Measurements from ENCODE around the gene FAM25G. TPM values are rescaled to one million over a fixed set of nuclear protein-coding genes. Genes with fewer than 3 reads are reported as not detected.

Gene FAM25G
- total RNA-seq, 3 donors from 2014 or later, result not detected

- no peak overlapping the region for H3K27ac ChIP-seq
- intact Hi-C loops (cut with DNase I; ENCODE audit: low total_unique reads), result no loop called here
- no peaks in the 10 kb centered on the region for H3K9me3 ChIP-seq
- TF ChIP-seq CTCF (IDR thresholded peaks at IDR 0.05), result no peak
- TF ChIP-seq POLR2AphosphoS5 (IDR thresholded peaks at IDR 0.05), result no peak
- no peak for TF ChIP-seq POLR2A (IDR thresholded peaks at IDR 0.05)
- DNase-seq (ENCODE audit: low spot score in 2 of 2), result no peak
- no peaks in the 10 kb centered on the region for H3K36me3 ChIP-seq
- no peak overlapping the region for H3K4me3 ChIP-seq
- no peaks in the 10 kb centered on the region for H3K27me3 ChIP-seq
- H3K4me1 ChIP-seq, result no peaks in the 10 kb centered on the region
Observed at GRCh38 chr10:47451998-47452494, 39.5 kb downstream of the FAM25G start.

GRCh38 chr10:47451273-47451997 is 40.1 kb downstream of the FAM25G start:
- intact Hi-C loops (cut with DNase I; ENCODE audit: low total_unique reads), result no loop called here
- no peaks in the 10 kb centered on the region for H3K36me3 ChIP-seq
- DNase-seq (ENCODE audit: low spot score in 2 of 2), result no peak
- no peak overlapping the region for H3K4me3 ChIP-seq
- no peaks in the 10 kb centered on the region for H3K4me1 ChIP-seq
- H3K27me3 ChIP-seq, result no peaks in the 10 kb centered on the region
- H3K27ac ChIP-seq, result no peak overlapping the region
- TF ChIP-seq POLR2AphosphoS5 (IDR thresholded peaks at IDR 0.05), result no peak
- H3K9me3 ChIP-seq, result peaks cover 4 to 5% of the 10 kb centered on the region in 2 donors

GRCh38 chr10:47450442-47450841 is 41.1 kb downstream of the FAM25G start:
- H3K27me3 ChIP-seq, result no peaks in the 10 kb centered on the region
- no peak overlapping the region for H3K27ac ChIP-seq
- TF ChIP-seq POLR2AphosphoS5 (IDR thresholded peaks at IDR 0.05) (no peak), POLR2A (IDR thresholded peaks at IDR 0.05) (no peak), CTCF (IDR thresholded peaks at IDR 0.05) (no peak)
- intact Hi-C loops (cut with DNase I; ENCODE audit: low total_unique reads), result no loop called here
- no peak overlapping the region for H3K4me3 ChIP-seq
- H3K36me3 ChIP-seq, result no peaks in the 10 kb centered on the region
- H3K4me1 ChIP-seq, result no peaks in the 10 kb centered on the region
- no peak for DNase-seq (ENCODE audit: low spot score in 2 of 2)
- peaks cover 13 to 14% of the 10 kb centered on the region in 2 donors for H3K9me3 ChIP-seq

GRCh38 chr10:47449979-47450378 is 41.5 kb downstream of the FAM25G start:
- TF ChIP-seq POLR2AphosphoS5 (IDR thresholded peaks at IDR 0.05) (no peak), CTCF (IDR thresholded peaks at IDR 0.05) (no peak), POLR2A (IDR thresholded peaks at IDR 0.05) (no peak)
- no peaks in the 10 kb centered on the region for H3K4me1 ChIP-seq
- no peaks in the 10 kb centered on the region for H3K27me3 ChIP-seq
- no peak overlapping the region for H3K27ac ChIP-seq
- intact Hi-C loops (cut with DNase I; ENCODE audit: low total_unique reads), result no loop called here
- H3K4me3 ChIP-seq, result no peak overlapping the region
- peaks cover 17 to 18% of the 10 kb centered on the region in 2 donors for H3K9me3 ChIP-seq
- no peak for DNase-seq (ENCODE audit: low spot score in 2 of 2)
- no peaks in the 10 kb centered on the region for H3K36me3 ChIP-seq

- H3K27ac ChIP-seq, result no peak overlapping the region
- no peaks in the 10 kb centered on the region for H3K27me3 ChIP-seq
- no peak for DNase-seq (ENCODE audit: low spot score in 2 of 2)
- H3K4me1 ChIP-seq, result no peaks in the 10 kb centered on the region
- H3K4me3 ChIP-seq, result no peak overlapping the region
- no peaks in the 10 kb centered on the region for H3K36me3 ChIP-seq
- intact Hi-C loops (cut with DNase I; ENCODE audit: low total_unique reads), result no loop called here
- TF ChIP-seq CTCF (IDR thresholded peaks at IDR 0.05), result no peak
- TF ChIP-seq POLR2AphosphoS5 (IDR thresholded peaks at IDR 0.05), result no peak
- no peak for TF ChIP-seq POLR2A (IDR thresholded peaks at IDR 0.05)
- H3K9me3 ChIP-seq, result peaks cover 19 to 24% of the 10 kb centered on the region in 2 donors
Observed at GRCh38 chr10:47449102-47449978, 42.2 kb downstream of the FAM25G start.
